Activated CD4-positive, alpha-beta T cell treated with anti-CD3 and anti-CD28 coated beads, Interleukin-2, amount 50 U/mL, for 1 hour (primary cell): ENCODE measurements around the gene VEGFC.

ENCODE experiments used
- DNase-seq: peaks from one replicate; pipeline ENCODE4 v3.0.0-alpha.2; 2020

Gene VEGFC

GRCh38 chr4:176675810-176676209, 116.9 kb downstream of the VEGFC start:
- DNase-seq, result no peak

DNA sequence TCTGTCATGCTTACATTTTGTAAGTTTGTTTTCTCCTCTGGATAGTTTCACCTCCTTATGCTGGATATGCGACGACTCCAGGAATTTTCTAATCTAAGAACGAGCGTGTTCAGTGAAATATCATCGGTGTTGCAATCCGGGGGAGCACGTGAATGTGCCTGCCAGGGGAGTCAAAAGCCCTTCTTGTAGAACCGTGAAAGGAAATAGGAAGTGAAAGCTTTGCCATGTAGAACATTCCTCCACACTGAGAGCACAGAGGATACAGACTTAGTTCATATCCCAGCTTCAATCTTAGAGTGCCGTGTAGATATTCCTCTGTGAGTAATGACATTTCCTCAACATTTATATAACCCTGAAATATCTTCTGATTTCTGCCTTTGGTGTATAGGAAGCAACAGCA, 121.2 kb downstream of the VEGFC start:
- DNase-seq, result no peak

DNA sequence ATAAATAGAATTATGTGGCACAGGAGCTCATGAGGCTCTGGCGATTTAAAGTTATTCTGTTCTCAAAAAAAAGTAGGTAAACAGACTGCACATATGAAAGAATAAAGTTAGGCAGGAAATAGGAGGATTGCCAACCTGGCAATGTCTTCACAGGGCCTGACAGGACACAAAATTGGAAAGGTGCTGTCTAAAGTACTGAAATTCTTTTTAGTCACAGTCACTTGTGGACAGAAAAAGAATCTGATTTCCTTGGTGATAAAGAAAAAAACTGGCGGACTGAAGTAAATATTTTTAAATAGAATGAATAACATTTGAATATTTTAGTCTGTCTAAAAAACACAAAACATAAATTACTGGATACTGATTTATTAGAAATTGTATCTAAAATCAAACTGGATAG, 124.4 kb downstream of the VEGFC start:
- DNase-seq, result no peak

DNA sequence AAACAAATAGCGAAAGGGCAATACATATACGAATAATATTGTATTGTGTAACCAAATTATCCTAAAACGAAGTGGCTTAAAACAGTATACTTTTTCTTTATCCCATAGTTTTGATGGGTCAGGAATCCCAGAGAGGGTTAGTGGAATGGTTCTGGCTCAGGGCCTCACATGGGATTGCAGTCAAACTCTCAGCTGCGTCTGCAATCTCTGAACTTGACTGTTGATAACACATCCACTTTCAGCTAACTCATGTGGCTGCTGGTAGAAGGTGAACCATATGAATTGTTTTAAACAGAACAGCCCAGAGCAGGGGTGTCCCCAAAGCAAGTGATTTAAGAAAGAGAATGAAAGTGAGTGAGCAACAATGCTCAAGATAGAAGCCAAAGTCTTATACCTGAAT, 127.8 kb downstream of the VEGFC start:
- DNase-seq, result no peak

- DNase-seq, result no peak
Measured at GRCh38 chr4:176660561-176660960, 132.2 kb downstream of the VEGFC start.

- DNase-seq, result no peak
Measured at GRCh38 chr4:176656108-176656507, 136.6 kb downstream of the VEGFC start.

GRCh38 chr4:176654565-176655216, 138.0 kb downstream of the VEGFC start:
- DNase-seq, result no peak

- DNase-seq, result no peak
Measured at GRCh38 chr4:176653401-176654220, 139.1 kb downstream of the VEGFC start.

DNA sequence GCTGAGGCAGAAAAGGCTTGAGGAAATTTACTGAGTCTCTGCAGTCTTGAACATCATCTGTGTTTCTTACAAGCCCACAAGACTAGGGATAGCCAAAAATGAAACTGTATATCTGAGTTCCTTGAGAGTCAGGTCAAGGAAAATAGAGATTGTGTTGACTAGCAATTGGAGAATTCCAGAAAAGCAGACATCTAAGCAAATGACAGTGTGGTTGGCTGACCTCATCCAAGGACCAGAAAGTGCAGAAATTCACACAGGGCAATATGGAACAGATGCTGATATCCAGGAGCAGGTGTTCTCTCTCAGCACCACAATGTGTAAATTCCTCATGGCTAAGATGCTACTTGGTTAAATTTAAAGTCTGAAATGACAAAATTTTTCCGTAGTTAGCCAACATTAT, 146.4 kb downstream of the VEGFC start:
- no peak for DNase-seq

- DNase-seq, result no peak
Measured at GRCh38 chr4:176645246-176645960, 147.3 kb downstream of the VEGFC start.

DNA sequence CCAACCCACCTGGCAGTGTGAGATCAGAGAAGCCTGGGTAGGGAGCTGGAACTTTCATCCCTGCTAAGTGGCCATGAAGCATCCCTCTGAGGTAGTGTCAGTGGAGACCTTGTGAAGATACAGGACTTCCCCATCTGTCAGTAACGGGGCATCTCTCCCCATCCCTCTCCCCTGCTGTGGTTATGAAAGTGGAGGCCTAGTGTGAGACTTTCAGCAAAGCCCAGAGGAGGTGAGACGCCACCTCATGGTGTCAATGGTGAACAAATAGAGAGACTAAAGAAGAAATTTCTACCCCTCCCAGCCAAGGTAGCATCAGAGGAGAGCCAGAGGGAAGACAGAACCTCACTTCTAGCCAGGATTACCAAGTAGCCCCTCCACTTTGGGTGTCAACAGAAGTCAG, 150.2 kb downstream of the VEGFC start:
- DNase-seq, result no peak

- DNase-seq, result no peak
Measured at GRCh38 chr4:176641237-176641636, 151.5 kb downstream of the VEGFC start.

DNA sequence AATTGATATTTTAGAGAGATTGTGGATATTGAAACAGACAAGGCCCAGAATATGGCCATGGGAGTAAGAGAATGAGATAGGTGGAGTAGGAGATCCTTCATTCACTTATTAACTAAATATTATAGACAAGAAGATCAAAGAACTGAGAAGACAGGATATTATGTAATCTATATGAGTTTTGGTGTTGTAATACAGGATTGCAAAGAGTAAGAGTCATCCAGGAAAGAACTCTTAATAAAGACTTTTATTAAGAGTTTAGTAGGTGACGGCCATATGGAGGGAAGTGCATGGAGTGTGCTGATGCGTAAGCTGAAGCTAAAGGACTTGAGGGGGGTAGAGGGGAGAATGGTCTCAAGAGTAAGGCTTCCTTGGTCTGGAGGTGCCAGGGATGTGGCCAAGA, 153.7 kb downstream of the VEGFC start:
- DNase-seq, result no peak

DNA sequence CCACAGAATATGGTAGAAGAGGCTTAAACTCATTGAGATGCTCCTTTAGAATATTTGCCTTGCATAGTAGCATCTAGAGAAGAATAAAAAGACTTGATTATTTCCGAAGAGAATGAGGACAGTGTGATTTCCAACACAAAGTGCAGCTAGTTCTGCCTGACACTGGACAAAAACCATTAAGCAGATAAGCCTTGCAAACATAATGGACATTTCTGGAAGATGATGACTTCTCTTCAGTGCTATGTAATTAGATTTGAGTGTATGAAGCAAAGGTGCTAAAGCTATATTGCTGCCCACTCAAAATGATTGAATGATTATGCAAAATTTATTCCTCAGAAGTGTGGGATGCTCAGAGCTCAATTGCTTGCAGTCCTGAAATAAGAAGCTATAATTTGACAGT, 156.4 kb downstream of the VEGFC start:
- no peak for DNase-seq

GRCh38 chr4:176635372-176636261, 157.1 kb downstream of the VEGFC start:
- no peak for DNase-seq
